Measurements from ENCODE around the gene GRIFIN. TPM values are rescaled to one million over a fixed set of nuclear protein-coding genes. Genes with fewer than 3 reads are reported as not detected.

GRIFIN gene
- total and polyA plus RNA-seq, 3 donors from 2014 or later = not detected

- intact Hi-C loops (cut with DNase I; ENCODE audit: low total_unique reads) = no loop called here
- H3K36me3 ChIP-seq (ENCODE audit: low read depth, missing control alignments) = no peaks in the 10 kb centered on the region
- no peak overlapping the region for H3K4me3 ChIP-seq
- DNase-seq = no peak
- H3K27me3 ChIP-seq = no peaks in the 10 kb centered on the region
- WGBS, 2 donors = 44 to 47% methylated on average over 9 to 11 of the region's 11 CpGs
- peak overlapping the region in 1 of 2 donors; percentile 29 for H3K27ac ChIP-seq
- no peaks in the 10 kb centered on the region for H3K9me3 ChIP-seq
- TF ChIP-seq CTCF (IDR thresholded peaks at IDR 0.05) = no peak
- no peak for TF ChIP-seq POLR2A (IDR thresholded peaks at IDR 0.05)
- peaks cover 36% of the 10 kb centered on the region for H3K4me1 ChIP-seq
Measured at GRCh38 chr7:2493205-2494164, 17.3 kb upstream of the GRIFIN start.

- Histone ChIP-seq H3K27ac (no peak overlapping the region), H3K9me3 (no peaks in the 10 kb centered on the region), H3K36me3 (ENCODE audit: low read depth, missing control alignments) (no peaks in the 10 kb centered on the region), H3K27me3 (no peaks in the 10 kb centered on the region), H3K4me3 (no peak overlapping the region), H3K4me1 (peaks cover 41% of the 10 kb centered on the region)
- DNase-seq = no peak
- 95 to 100% methylated on average over 2 of the region's 2 CpGs for WGBS, 2 donors
- TF ChIP-seq CTCF (IDR thresholded peaks at IDR 0.05) (no peak), POLR2A (IDR thresholded peaks at IDR 0.05) (no peak)
- intact Hi-C loops (cut with DNase I; ENCODE audit: low total_unique reads) = no loop called here
Measured at GRCh38 chr7:2492038-2492437, 15.8 kb upstream of the GRIFIN start.

GRCh38 chr7:2490181-2490651 is 14.0 kb upstream of the GRIFIN start:
- 69 to 70% methylated on average over 8 to 13 of the region's 13 CpGs for WGBS, 2 donors
- Histone ChIP-seq H3K9me3 (no peaks in the 10 kb centered on the region), H3K27ac (peak overlapping the region; percentile 2 to 77), H3K4me1 (peaks cover 42% of the 10 kb centered on the region), H3K27me3 (no peaks in the 10 kb centered on the region), H3K36me3 (ENCODE audit: low read depth, missing control alignments) (no peaks in the 10 kb centered on the region), H3K4me3 (no peak overlapping the region)
- no peak for DNase-seq
- TF ChIP-seq CTCF (IDR thresholded peaks at IDR 0.05) (no peak), POLR2A (IDR thresholded peaks at IDR 0.05) (no peak)
- intact Hi-C loops (cut with DNase I; ENCODE audit: low total_unique reads) = no loop called here

GRCh38 chr7:2488681-2489080 is 12.5 kb upstream of the GRIFIN start:
- WGBS, 2 donors = 42 to 43% methylated on average over 9 of the region's 9 CpGs
- no peak overlapping the region for H3K4me3 ChIP-seq
- no peaks in the 10 kb centered on the region for H3K36me3 ChIP-seq (ENCODE audit: low read depth, missing control alignments)
- TF ChIP-seq CTCF (IDR thresholded peaks at IDR 0.05) = no peak
- TF ChIP-seq POLR2A (IDR thresholded peaks at IDR 0.05) = no peak
- DNase-seq = no peak
- intact Hi-C loops (cut with DNase I; ENCODE audit: low total_unique reads) = no loop called here
- H3K27ac ChIP-seq = peak overlapping the region; percentile 44 to 77
- H3K27me3 ChIP-seq = no peaks in the 10 kb centered on the region
- no peaks in the 10 kb centered on the region for H3K9me3 ChIP-seq
- peaks cover 41% of the 10 kb centered on the region for H3K4me1 ChIP-seq

Data from testis (tissue), 3 donors.